ENCODE results near the gene FAM83E. TPM values are rescaled to one million over a fixed set of nuclear protein-coding genes. Genes with fewer than 3 reads are reported as not detected.

FAM83E gene
- total and polyA plus RNA-seq, 10 of the 15 experiments (the other 5 are each of a cell fraction or from before 2014, with no cell fraction given) = 0.14 to 2.5 (median 0.33) TPM; not detected in 4

DNA sequence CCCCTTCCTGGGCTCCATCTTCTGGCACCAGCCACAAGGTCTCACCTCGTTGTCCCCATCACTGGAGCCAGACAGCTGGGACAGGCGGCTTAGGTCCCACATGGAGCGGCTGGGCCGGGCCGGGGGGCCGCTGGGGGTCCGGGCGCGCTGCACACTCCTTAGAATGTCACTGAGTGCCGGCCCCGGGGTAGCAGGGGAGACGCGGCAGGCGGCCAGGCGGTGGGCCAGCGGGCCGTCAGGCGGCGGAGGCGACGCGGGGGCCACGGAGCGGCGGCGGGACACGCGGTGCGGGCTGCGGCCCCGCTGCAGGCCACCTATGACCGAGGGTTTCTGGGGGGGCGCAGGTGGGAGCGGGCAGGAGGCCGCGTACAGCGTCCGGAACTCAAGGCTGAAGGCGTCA is 11.4 kb downstream of the FAM83E start:
- Histone ChIP-seq H2AFZ (ENCODE audit: control insufficient read depth, low read depth, low read length) (no peak overlapping the region), H3K27me3 (replicated peaks in 1 of 2; ENCODE audit: control insufficient read depth in 2 of 2, insufficient read depth in 2 of 2, low read length in 1 of 2) (no peaks in the 10 kb centered on the region), H3K4me1 (ENCODE audit: control insufficient read depth, insufficient read depth, low read length) (no peaks in the 10 kb centered on the region), H3K27ac (ENCODE audit: control insufficient read depth, insufficient read depth) (no peak overlapping the region), H3K4me2 (ENCODE audit: control insufficient read depth, insufficient read depth) (no peak overlapping the region), H4K20me1 (ENCODE audit: control insufficient read depth, insufficient read depth) (no peaks in the 10 kb centered on the region), H3K9ac (ENCODE audit: control insufficient read depth, insufficient read depth, low read length) (no peak overlapping the region), H3K79me2 (ENCODE audit: control insufficient read depth, insufficient read depth, low read length) (no peaks in the 10 kb centered on the region), H3K36me3 (ENCODE audit: control insufficient read depth in 2 of 2, insufficient read depth in 2 of 2, low read length in 1 of 2) (no peaks in the 10 kb centered on the region), H3K4me3 (no peak overlapping the region), H3K9me3 (replicated peaks; ENCODE audit: control insufficient read depth, insufficient read depth, low read length) (no peaks in the 10 kb centered on the region)
- FAIRE-seq = no peak
- TF ChIP-seq NFXL1 (IDR thresholded peaks at IDR 0.05; ENCODE audit: borderline replicate concordance) (no peak), MTA3 (IDR thresholded peaks at IDR 0.05; ENCODE audit: borderline replicate concordance, low read length) (no peak)
- intact Hi-C loops (cut with micrococcal nuclease; ENCODE audit: unreplicated experiment) (no loop called here), in situ Hi-C loops (cut with MboI) (no loop called here)
- no peak for ATAC-seq
- ChIA-PET CTCF (interaction anchor here (0.9 kb wide), 1 partner anchor 19 kb away, joined by 3 read pairs; no protein-coding TSS in a partner anchor), SMC1A (ENCODE audit: uncharacterized antibody, unreplicated experiment) (no interaction called here), RAD21 (ENCODE audit: unreplicated experiment) (no interaction called here), POLR2A (no interaction called here)
- DNase-seq (ENCODE audit: low read depth, low spot score) = no peak
- BruUV-seq (replicated peaks) = no TSS peak
- 80% methylated on average over 39 of the region's 39 CpGs for WGBS (ENCODE audit: insufficient coverage, insufficient replicate concordance, low lambda C conversion rate, missing lambda C conversion rate)

DNA sequence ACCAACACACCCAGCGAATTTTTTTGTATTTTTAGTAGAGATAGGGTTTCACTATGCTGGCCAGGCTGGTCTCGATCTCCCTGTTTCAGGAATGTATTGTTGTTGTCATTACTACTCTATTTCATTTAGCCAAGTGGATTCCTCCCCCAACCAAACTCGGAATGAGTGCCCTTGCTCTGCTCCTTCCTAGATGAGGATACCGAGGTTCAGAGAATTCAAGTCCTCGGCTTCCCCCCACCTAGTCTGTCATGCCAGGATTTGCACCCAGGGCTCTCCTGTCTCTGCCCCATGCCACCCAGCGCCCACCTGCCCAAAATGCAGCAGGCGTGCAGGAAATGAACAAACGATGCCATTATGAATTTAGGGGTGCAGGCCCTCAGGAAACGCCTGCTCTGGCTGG is 11.9 kb downstream of the FAM83E start:
- H3K27me3 ChIP-seq (replicated peaks in 1 of 2; ENCODE audit: control insufficient read depth in 2 of 2, insufficient read depth in 2 of 2, low read length in 1 of 2) = no peaks in the 10 kb centered on the region
- H4K20me1 ChIP-seq (ENCODE audit: control insufficient read depth, insufficient read depth) = no peaks in the 10 kb centered on the region
- 46% methylated on average over 9 of the region's 9 CpGs for WGBS (ENCODE audit: insufficient coverage, insufficient replicate concordance, low lambda C conversion rate, missing lambda C conversion rate)
- ChIA-PET CTCF (no interaction called here), RAD21 (ENCODE audit: unreplicated experiment) (no interaction called here), POLR2A (no interaction called here), SMC1A (ENCODE audit: uncharacterized antibody, unreplicated experiment) (no interaction called here)
- no peak overlapping the region for H3K9ac ChIP-seq (ENCODE audit: control insufficient read depth, insufficient read depth, low read length)
- no peak overlapping the region for H3K4me3 ChIP-seq
- no peak for TF ChIP-seq POU2F2 (IDR thresholded peaks at IDR 0.05; ENCODE audit: borderline replicate concordance, low read depth, low read length)
- TF ChIP-seq, protein P1, sequence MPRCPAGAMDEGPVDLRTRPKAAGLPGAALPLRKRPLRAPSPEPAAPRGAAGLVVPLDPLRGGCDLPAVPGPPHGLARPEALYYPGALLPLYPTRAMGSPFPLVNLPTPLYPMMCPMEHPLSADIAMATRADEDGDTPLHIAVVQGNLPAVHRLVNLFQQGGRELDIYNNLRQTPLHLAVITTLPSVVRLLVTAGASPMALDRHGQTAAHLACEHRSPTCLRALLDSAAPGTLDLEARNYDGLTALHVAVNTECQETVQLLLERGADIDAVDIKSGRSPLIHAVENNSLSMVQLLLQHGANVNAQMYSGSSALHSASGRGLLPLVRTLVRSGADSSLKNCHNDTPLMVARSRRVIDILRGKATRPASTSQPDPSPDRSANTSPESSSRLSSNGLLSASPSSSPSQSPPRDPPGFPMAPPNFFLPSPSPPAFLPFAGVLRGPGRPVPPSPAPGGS (IDR thresholded peaks at IDR 0.05; ENCODE audit: borderline replicate concordance, insufficient read depth, low read depth, low read length, poor library complexity, severe bottlenecking) = no peak
- no peak for TF ChIP-seq HDAC2 (IDR thresholded peaks at IDR 0.05)
- TF ChIP-seq ZBTB40 (IDR thresholded peaks at IDR 0.05; ENCODE audit: borderline replicate concordance) = no peak
- TF ChIP-seq ESRRA (IDR thresholded peaks at IDR 0.05; ENCODE audit: low read length) = no peak
- no peak for TF ChIP-seq ETV6 (conservative IDR thresholded peaks at IDR 0.05 in 1 of 2, IDR thresholded peaks at IDR 0.05 in 1 of 2; ENCODE audit: borderline replicate concordance in 1 of 2, low read depth in 1 of 2)
- no peak for TF ChIP-seq CREB1 (IDR thresholded peaks at IDR 0.05; ENCODE audit: low read depth)
- no peak for TF ChIP-seq SREBF1 (IDR thresholded peaks at IDR 0.05; ENCODE audit: low read length)
- TF ChIP-seq NFIC (IDR thresholded peaks at IDR 0.05; ENCODE audit: low read depth, low read length) = no peak
- TF ChIP-seq MTA3 (IDR thresholded peaks at IDR 0.05; ENCODE audit: borderline replicate concordance, low read length) = no peak
- no peak for ATAC-seq
- no peak overlapping the region for H3K4me2 ChIP-seq (ENCODE audit: control insufficient read depth, insufficient read depth)
- H3K4me1 ChIP-seq (ENCODE audit: control insufficient read depth, insufficient read depth, low read length) = no peaks in the 10 kb centered on the region
- H2AFZ ChIP-seq (ENCODE audit: control insufficient read depth, low read depth, low read length) = no peak overlapping the region
- BruUV-seq (replicated peaks) = no TSS peak
- H3K79me2 ChIP-seq (ENCODE audit: control insufficient read depth, insufficient read depth, low read length) = no peaks in the 10 kb centered on the region
- H3K9me3 ChIP-seq (replicated peaks; ENCODE audit: control insufficient read depth, insufficient read depth, low read length) = no peaks in the 10 kb centered on the region
- intact Hi-C loops (cut with micrococcal nuclease; ENCODE audit: unreplicated experiment) = no loop called here
- H3K27ac ChIP-seq (ENCODE audit: control insufficient read depth, insufficient read depth) = no peak overlapping the region
- H3K36me3 ChIP-seq (ENCODE audit: control insufficient read depth in 2 of 2, insufficient read depth in 2 of 2, low read length in 1 of 2) = no peaks in the 10 kb centered on the region
- FAIRE-seq = no peak
- no peak for DNase-seq (ENCODE audit: low read depth, low spot score)
- in situ Hi-C loops (cut with MboI) = no loop called here

Data from GM12878 (cell line).